ENCODE measurements around the gene ACVR1B. TPM values are rescaled to one million over a fixed set of nuclear protein-coding genes. Genes with fewer than 3 reads are reported as not detected.

The ACVR1B gene
- total RNA-seq, 1 donor from 2014 or later: 13.8 TPM

DNA sequence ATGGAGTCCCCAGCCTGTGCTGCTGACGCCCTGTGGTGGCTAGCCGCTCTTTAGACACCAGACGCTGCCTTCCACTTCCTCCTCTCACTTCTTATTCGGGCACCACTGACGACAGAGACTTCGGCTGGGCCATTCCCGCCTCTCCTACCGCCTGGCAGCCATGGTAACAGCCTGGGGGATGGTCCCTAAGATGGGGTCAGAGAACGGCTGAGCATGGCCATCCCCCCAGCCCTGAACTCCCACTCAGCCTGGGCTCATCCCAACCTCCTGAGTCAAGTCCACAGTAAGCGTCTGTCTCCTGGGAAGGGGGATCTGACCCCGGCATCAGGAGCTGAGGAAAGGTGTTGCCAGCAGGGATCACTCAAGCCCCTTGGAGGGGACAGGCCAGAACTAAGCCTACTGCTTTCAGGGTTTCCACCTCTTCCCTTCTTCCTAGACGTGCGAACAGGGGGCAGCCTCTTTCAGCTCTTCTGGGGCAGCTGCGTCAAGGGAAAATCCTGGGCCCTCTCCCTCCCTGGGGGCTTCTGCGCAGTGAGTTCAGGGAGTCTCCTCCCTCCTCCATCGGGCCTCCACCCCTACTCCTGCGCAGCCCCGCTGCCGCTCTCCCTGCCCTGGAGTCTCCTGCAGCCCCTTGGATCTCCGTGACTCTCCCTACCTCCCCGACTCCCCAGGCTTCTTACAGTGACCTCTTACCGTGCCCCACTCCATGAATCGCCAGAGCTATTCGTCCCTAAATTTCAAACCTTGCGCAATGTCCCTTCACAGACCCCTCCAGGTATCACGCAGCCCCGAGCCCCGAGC is 54.6 kb downstream of the ACVR1B start:
- DNase-seq (ENCODE audit: low read depth): no peak
- peaks cover 21% of the 10 kb centered on the region for H3K4me1 ChIP-seq (ENCODE audit: insufficient read depth, low read length)
- H4K20me1 ChIP-seq (ENCODE audit: insufficient read depth, low read length): peaks cover 11% of the 10 kb centered on the region
- peak overlapping the region; percentile 31 for H3K9ac ChIP-seq (ENCODE audit: low read length)
- peak overlapping the region; percentile 91 for H3K4me2 ChIP-seq (ENCODE audit: low read length)
- Mint-ChIP-seq H3K27me3 (ENCODE audit: low read depth, unreplicated experiment) (peaks cover 14% of the 10 kb centered on the region), H3K27ac (ENCODE audit: unreplicated experiment) (peak overlapping the region; percentile 87), H3K36me3 (ENCODE audit: low read depth, unreplicated experiment) (no peaks in the 10 kb centered on the region), H3K9me3 (ENCODE audit: unreplicated experiment) (no peaks in the 10 kb centered on the region), H3K4me3 (ENCODE audit: unreplicated experiment) (peak overlapping the region; percentile 89), H3K4me1 (ENCODE audit: low read depth, unreplicated experiment) (peaks cover 24% of the 10 kb centered on the region)
- no peaks in the 10 kb centered on the region for H3K36me3 ChIP-seq (ENCODE audit: insufficient read depth, low read length)
- H3K79me2 ChIP-seq (ENCODE audit: insufficient read depth, low read length): no peaks in the 10 kb centered on the region
- no peak overlapping the region for H2AFZ ChIP-seq (ENCODE audit: low read depth, low read length)
- peaks cover 7% of the 10 kb centered on the region for H3K27me3 ChIP-seq (ENCODE audit: insufficient read depth, low read length)
- TF ChIP-seq, protein P1, sequence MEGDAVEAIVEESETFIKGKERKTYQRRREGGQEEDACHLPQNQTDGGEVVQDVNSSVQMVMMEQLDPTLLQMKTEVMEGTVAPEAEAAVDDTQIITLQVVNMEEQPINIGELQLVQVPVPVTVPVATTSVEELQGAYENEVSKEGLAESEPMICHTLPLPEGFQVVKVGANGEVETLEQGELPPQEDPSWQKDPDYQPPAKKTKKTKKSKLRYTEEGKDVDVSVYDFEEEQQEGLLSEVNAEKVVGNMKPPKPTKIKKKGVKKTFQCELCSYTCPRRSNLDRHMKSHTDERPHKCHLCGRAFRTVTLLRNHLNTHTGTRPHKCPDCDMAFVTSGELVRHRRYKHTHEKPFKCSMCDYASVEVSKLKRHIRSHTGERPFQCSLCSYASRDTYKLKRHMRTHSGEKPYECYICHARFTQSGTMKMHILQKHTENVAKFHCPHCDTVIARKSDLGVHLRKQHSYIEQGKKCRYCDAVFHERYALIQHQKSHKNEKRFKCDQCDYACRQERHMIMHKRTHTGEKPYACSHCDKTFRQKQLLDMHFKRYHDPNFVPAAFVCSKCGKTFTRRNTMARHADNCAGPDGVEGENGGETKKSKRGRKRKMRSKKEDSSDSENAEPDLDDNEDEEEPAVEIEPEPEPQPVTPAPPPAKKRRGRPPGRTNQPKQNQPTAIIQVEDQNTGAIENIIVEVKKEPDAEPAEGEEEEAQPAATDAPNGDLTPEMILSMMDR (IDR thresholded peaks at IDR 0.05; ENCODE audit: insufficient read depth, low read depth, low read length): no peak
- TF ChIP-seq EZH2 (IDR thresholded peaks at IDR 0.05; ENCODE audit: insufficient read depth, low read length): no peak
- peak overlapping the region; percentile 23 for H3K4me3 ChIP-seq (ENCODE audit: insufficient read depth, low read depth, low read length)
- FAIRE-seq: no peak
- H3K9me3 ChIP-seq (ENCODE audit: insufficient read depth, low read depth, low read length): no peaks in the 10 kb centered on the region
- no peak overlapping the region for H3K27ac ChIP-seq (ENCODE audit: low read depth, low read length)

- Histone ChIP-seq H3K79me2 (ENCODE audit: insufficient read depth, low read length) (no peaks in the 10 kb centered on the region), H3K4me1 (ENCODE audit: insufficient read depth, low read length) (peaks cover 21% of the 10 kb centered on the region), H3K4me2 (ENCODE audit: low read length) (peak within 1 kb of the TSS; percentile 91), H2AFZ (ENCODE audit: low read depth, low read length) (peak within 1 kb of the TSS; percentile 56), H3K9me3 (ENCODE audit: insufficient read depth, low read depth, low read length) (no peaks in the 10 kb centered on the region), H3K27ac (ENCODE audit: low read depth, low read length) (no peak within 1 kb of the TSS), H4K20me1 (ENCODE audit: insufficient read depth, low read length) (peaks cover 11% of the 10 kb centered on the region), H3K4me3 (ENCODE audit: insufficient read depth, low read depth, low read length) (peak within 1 kb of the TSS; percentile 57), H3K27me3 (ENCODE audit: insufficient read depth, low read length) (peaks cover 7% of the 10 kb centered on the region), H3K36me3 (ENCODE audit: insufficient read depth, low read length) (no peaks in the 10 kb centered on the region), H3K9ac (ENCODE audit: low read length) (peak within 1 kb of the TSS; percentile 71)
- Mint-ChIP-seq H3K4me1 (ENCODE audit: low read depth, unreplicated experiment) (peaks cover 24% of the 10 kb centered on the region), H3K9me3 (ENCODE audit: unreplicated experiment) (no peaks in the 10 kb centered on the region), H3K4me3 (ENCODE audit: unreplicated experiment) (peak within 1 kb of the TSS; percentile 89), H3K27ac (ENCODE audit: unreplicated experiment) (peak within 1 kb of the TSS; percentile 87), H3K27me3 (ENCODE audit: low read depth, unreplicated experiment) (peaks cover 14% of the 10 kb centered on the region), H3K36me3 (ENCODE audit: low read depth, unreplicated experiment) (peaks cover 2% of the 10 kb centered on the region)
- DNase-seq (ENCODE audit: low read depth): peak; percentile 26
- TF ChIP-seq, protein P1 (IDR thresholded peaks at IDR 0.05; ENCODE audit: insufficient read depth, low read depth, low read length): no peak
- no peak for TF ChIP-seq EZH2 (IDR thresholded peaks at IDR 0.05; ENCODE audit: insufficient read depth, low read length)
- no peak for FAIRE-seq
Measured at GRCh38 chr12:52006726-52007157, 55.2 kb downstream of the ACVR1B start, which contains the start of gene TAMALIN. Gene TAMALIN (plus strand): TSS chr12:52006946. CDS start chr12:52007020, 74 bp downstream.

Measured in astrocyte (in vitro differentiated cells and primary cell).